8988T (cell line): Measurements from ENCODE around the gene SENP6.

ENCODE experiments used
- DNase-seq: peaks from one replicate; pipeline ENCODE4 v3.0.0; 2011

The SENP6 gene

DNA sequence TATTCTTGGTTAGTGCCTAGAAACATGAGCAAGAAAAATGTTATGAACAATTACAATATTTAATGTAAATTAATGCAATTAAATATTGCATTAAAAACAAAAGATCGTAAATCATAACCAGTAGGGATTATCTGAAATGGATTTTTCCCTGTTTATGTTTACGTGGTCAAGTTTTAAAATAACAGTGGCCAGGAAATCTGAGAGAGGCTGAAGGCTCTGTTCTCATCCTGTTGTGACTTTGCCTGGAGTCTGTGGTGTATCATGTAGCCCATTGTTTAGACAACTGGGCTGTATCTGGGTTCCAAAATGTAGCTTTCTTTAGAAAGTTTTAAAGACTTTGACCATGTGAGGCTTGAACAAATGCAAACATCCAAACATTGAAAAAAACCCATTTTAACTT, 149.8 kb downstream of the SENP6 start:
- DNase-seq, result no peak

DNA sequence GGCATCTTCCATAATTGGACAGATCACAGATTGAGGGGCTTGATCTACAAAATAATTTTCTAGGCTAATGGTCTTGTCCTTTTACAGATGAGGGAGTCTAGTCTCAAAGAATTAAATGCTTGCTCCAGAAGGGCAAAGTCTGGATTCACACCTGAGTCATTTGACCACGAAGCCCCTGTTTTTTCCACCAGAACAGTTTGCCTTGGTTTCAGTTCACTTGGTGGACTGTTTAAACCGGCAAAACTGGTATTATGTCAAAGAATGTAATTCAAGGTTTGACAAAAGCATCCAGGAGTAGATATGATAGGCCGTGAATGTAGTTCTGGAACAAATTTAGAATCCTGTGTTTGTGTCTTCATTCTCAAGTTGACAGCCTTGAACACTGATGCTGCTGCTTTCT, 150.7 kb downstream of the SENP6 start:
- DNase-seq, result no peak

DNA sequence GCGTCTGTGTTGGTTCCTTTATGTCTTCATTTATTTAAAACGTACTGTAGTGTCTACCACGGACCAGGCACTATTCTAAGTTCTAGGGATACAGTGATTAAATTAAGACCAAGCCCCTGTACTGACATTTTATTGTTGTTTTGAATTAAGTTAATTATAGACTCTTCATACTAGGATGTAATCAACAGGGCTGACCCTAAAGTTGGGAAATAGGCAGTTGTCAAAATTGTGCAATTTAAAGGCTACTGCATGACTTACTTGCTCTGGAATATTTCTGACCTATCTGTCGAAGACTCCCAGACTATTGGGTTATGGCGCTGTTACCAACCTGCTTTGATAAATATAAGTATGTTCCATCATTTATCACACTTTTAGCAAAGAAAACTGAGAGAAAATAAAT, 154.0 kb downstream of the SENP6 start:
- no peak for DNase-seq

- DNase-seq, result no peak
Observed at GRCh38 chr6:75757295-75757694, 155.6 kb downstream of the SENP6 start.

GRCh38 chr6:75758061-75758460, 156.4 kb downstream of the SENP6 start:
- no peak for DNase-seq

DNA sequence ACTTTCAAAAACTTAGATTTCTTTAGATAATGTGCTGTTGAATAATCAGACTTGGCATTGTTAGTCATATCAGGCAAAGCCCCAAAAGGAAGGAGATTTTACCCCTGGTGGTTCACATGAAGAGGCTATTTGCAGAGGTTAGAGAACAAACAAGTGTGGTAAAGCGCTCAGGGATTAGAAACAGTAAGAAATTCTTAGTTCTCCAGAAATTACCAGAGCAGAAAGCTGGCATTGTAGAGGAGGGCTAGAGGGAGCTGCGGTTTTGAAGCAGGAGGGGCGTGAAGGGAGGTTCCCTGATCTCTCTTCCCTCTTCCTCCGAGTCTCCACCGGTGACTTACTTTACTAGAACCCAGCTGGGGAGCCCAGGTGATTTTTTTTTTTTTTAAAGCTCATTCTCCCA, 157.5 kb downstream of the SENP6 start:
- no peak for DNase-seq

GRCh38 chr6:75760320-75760719, 158.6 kb downstream of the SENP6 start:
- DNase-seq, result no peak

DNA sequence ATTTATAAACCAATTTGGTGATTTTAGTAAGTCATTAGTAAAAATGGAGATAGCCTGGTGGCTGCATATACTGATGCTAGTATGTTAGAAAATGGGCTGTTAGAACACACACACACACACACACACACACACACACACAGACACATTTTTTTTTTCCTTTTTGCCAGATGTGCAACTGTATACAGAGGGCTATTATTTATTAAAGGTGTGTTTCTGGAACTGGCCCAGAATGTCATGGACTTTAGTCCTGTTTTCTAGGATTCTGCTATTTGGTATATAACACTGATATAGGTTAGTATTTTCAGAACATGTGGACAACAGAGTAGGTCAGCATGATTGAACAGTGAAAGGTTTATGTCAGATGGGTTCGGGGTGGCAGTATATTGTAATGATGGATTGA, 159.8 kb downstream of the SENP6 start:
- DNase-seq, result no peak

DNA sequence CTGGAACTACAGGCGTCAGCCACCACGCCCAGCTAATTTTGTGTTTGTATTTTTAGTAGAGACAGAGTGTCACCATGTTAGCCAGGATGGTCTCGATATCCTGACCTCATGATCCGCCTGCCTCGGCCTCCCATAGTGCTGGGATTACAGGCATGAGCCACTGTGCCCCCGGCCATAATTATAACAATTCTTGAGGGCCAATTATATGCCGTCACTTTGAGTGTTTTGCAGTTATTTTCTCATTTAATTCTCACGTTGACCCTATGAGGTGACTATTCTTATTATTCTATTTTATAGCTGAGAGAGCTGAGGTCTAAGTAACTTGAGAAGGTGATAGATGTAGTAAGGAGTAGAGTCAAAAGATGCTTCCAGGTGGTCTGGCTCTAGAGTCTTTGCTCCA, 160.4 kb downstream of the SENP6 start:
- no peak for DNase-seq

- no peak for DNase-seq
Observed at GRCh38 chr6:75766387-75766786, 164.7 kb downstream of the SENP6 start.
